NOMO-1 (cell line): ENCODE measurements around the gene KRTAP10-4.

Experiments
- DNase-seq, 2 experiments: peaks; one replicate each; lab custom pipeline; 2025; ENCODE audit not compliant: unreplicated experiment in 2 of 2; lab: John Stamatoyannopoulos, UW

The KRTAP10-4 gene

GRCh38 chr21:44612669-44613229 lies 39.2 kb downstream of the KRTAP10-4 start:
- no peak for DNase-seq

DNA sequence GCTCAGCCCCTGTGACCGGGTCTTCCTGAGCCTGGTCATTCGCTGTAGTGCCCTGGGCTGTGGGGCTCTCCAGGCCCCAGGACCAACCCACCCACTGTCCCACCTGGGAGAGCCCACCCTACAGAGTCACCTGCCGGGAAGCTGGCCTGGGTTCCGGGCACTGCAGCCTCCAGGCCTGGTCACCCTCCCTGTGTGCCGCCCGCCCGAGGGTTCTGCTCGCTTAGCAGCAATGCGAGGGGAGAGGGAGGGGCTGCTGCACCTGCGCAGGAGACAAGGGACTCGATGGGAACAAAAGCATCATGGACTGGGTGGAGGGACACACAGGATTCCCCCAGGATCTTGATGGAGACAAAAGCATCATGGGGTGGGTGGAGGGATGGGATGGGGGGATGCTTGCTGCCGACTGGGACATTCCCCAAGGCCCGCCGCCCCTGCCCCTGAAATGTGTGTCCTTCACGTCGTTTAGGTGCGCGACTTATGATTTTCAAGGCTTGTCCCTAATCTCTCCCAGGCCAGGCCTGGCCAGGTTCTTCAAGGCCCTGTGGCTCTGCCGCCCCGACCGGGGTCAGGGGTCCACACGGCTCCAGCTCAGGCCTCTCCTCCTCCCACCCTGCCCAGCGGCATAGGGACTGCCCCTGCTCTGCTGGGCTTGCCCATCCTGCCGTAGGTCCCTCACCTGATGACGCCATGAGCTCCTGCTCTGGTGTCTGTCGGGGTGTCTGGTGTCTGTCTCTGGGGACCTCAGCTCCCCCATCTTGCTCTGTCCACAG lies 40.0 kb downstream of the KRTAP10-4 start:
- DNase-seq, result no peak

GRCh38 chr21:44614161-44614631 lies 40.7 kb downstream of the KRTAP10-4 start:
- no peak for DNase-seq

- no peak for DNase-seq
Measured at GRCh38 chr21:44614961-44615391, 41.4 kb downstream of the KRTAP10-4 start.

- no peak for DNase-seq
Measured at GRCh38 chr21:44615466-44615865, 41.9 kb downstream of the KRTAP10-4 start.

- DNase-seq, result no peak
Measured at GRCh38 chr21:44615911-44616590, 42.5 kb downstream of the KRTAP10-4 start.

DNA sequence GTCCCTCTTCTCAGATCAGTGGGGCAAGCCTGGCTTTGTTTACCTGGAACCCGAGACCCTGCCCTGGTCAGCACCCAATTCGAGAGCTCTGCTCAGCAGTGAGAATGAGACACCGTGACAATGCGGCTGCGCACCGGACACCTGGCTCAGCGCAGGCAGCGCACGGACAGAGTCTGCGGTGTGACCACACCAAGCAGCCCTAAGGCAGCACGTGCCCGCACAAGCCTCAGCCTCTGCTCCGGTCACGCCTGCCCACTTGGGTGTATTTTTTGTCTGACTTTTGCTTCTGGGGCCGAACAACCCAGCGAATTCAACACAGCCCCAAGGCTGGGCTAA lies 43.0 kb downstream of the KRTAP10-4 start:
- no peak for DNase-seq

- DNase-seq, result no peak
Measured at GRCh38 chr21:44617071-44617501, 43.6 kb downstream of the KRTAP10-4 start.

- no peak for DNase-seq
Measured at GRCh38 chr21:44618504-44618903, 45.0 kb downstream of the KRTAP10-4 start.

GRCh38 chr21:44618909-44619308 lies 45.4 kb downstream of the KRTAP10-4 start:
- DNase-seq, result no peak

- DNase-seq, result no peak
Measured at GRCh38 chr21:44619886-44620285, 46.4 kb downstream of the KRTAP10-4 start.

GRCh38 chr21:44623575-44623974 lies 50.0 kb downstream of the KRTAP10-4 start:
- DNase-seq, result no peak
